GM12891 (cell line): Measurements from ENCODE around the gene AHRR.
"Not testable (repeated sequence)": the region's sequence is repeated elsewhere in the genome, so short reads cannot be mapped to it uniquely, and the experiment has no call there.

Source experiments
- DNase-seq: peaks from one replicate; pipeline ENCODE4 v3.0.0; 2011; ENCODE audit warnings: low spot score; ENCODE audit not compliant: insufficient read length
- FAIRE-seq: peaks from 2 replicates; lab custom pipeline; 2011; peaks lifted over from hg19 to GRCh38; lab: Jason Lieb, UNC
- PAX5 ChIP-seq: IDR thresholded peaks from 2 replicates; pipeline ENCODE4 v1.6.1; 2011; ENCODE audit warnings: low read length, moderate library complexity, mild to moderate bottlenecking; ENCODE audit not compliant: insufficient read depth, severe bottlenecking
- POLR2A ChIP-seq: IDR thresholded peaks from 2 replicates; pipeline ENCODE4 v1.6.1; 2011; ENCODE audit warnings: low read depth, low read length, control low read depth
- POLR2AphosphoS5 ChIP-seq: IDR thresholded peaks from 2 replicates; pipeline ENCODE4 v1.6.1; 2011; ENCODE audit warnings: low read depth, low read length, control low read depth
- POU2F2 ChIP-seq: IDR thresholded peaks from 2 replicates; pipeline ENCODE4 v1.6.1; 2011; ENCODE audit warnings: low read depth, mild to moderate bottlenecking, control low read depth, low read length, moderate library complexity
- SPI1 ChIP-seq: IDR thresholded peaks from 2 replicates; pipeline ENCODE4 v1.6.1; 2011; ENCODE audit warnings: low read depth, low read length, control low read depth
- TAF1 ChIP-seq: IDR thresholded peaks from 2 replicates; pipeline ENCODE4 v1.6.1; 2011; ENCODE audit warnings: low read depth, low read length, control low read depth

Gene AHRR

GRCh38 chr5:307794-308579 lies 13.5 kb upstream of the AHRR start:
- FAIRE-seq: no peak
- TF ChIP-seq PAX5 (no peak), POLR2AphosphoS5 (no peak), TAF1 (no peak), SPI1 (no peak), POU2F2 (no peak), POLR2A (no peak)
- no peak for DNase-seq

- TF ChIP-seq POU2F2: no peak
- no peak for TF ChIP-seq TAF1
- TF ChIP-seq SPI1: no peak
- TF ChIP-seq POLR2AphosphoS5: no peak
- TF ChIP-seq POLR2A: no peak
- peak; percentile 73 for TF ChIP-seq PAX5
- FAIRE-seq: peak; percentile 56
- no peak for DNase-seq
These were observed 12.7 kb upstream of the AHRR start for GRCh38 chr5:308672-309271.

GRCh38 chr5:309831-310230 lies 11.7 kb upstream of the AHRR start:
- FAIRE-seq: not testable (repeated sequence)

DNA sequence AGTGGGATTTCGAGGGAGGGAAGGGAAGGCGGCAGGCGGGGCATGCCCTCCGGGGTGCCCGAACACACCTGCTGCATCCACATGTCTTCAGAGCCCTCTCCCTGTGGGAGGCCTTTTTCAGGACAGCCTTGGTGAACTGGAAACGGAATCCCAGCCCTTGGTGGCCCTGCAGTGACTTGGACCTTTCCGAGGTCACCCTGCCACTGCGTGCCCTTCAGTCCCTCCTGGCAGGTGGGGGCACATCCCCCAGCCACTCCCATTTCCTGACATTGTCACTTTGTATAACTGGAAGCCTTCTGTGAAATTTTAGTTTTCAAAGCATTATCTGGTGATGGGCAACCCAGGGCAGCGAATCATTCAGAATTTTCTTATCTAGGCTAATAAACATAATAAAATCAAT lies 11.0 kb upstream of the AHRR start:
- FAIRE-seq: no peak
- no peak for DNase-seq
- TF ChIP-seq POLR2A (no peak), POLR2AphosphoS5 (no peak), SPI1 (no peak), TAF1 (no peak), PAX5 (no peak), POU2F2 (no peak)

More at GRCh38 chr5:309831-310230, 11.7 kb upstream of the AHRR start:
- DNase-seq: not testable (repeated sequence)

DNA sequence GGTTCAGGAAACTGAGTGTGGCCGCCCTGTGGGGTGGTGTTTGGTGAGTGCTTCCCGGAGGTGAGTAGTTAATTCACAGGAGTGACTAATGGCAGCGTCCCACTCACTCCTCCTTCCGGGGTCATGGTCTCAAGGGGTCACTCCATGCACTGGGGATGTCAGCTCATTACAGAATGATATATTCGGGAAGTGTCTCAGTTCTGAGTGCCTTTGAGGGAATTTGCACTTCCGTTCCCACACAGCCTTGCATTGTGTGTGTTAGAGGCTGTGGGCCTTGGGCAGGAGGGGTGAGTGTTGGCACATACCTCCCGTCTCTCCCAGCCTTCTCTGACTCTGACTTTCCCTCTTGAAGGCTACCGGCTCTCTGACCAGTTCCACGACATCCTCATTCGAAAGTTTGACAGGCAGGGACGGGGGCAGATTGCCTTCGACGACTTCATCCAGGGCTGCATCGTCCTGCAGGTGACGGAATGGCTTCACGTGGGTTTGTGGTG lies 10.5 kb upstream of the AHRR start:
- no peak for DNase-seq

GRCh38 chr5:311963-312362 lies 9.6 kb upstream of the AHRR start:
- FAIRE-seq: no peak

More for the DNA sequence above, 10.5 kb upstream of the AHRR start:
- TF ChIP-seq POLR2AphosphoS5 (no peak), POU2F2 (no peak), TAF1 (no peak), PAX5 (no peak), POLR2A (no peak), SPI1 (no peak)
- no peak for FAIRE-seq

GRCh38 chr5:312845-313244 lies 8.7 kb upstream of the AHRR start:
- TF ChIP-seq SPI1 (no peak), PAX5 (no peak), POLR2AphosphoS5 (no peak), POU2F2 (no peak), TAF1 (no peak), POLR2A (no peak)
- FAIRE-seq (no peak), DNase-seq (no peak)

More at GRCh38 chr5:311963-312362, 9.6 kb upstream of the AHRR start:
- TF ChIP-seq POLR2AphosphoS5 (no peak), PAX5 (no peak), SPI1 (no peak), POU2F2 (no peak), TAF1 (no peak), POLR2A (no peak)
- no peak for DNase-seq

- FAIRE-seq (no peak), DNase-seq (no peak)
- TF ChIP-seq SPI1 (no peak), PAX5 (no peak), POLR2A (no peak), TAF1 (no peak), POU2F2 (no peak), POLR2AphosphoS5 (no peak)
These were observed 8.2 kb upstream of the AHRR start for GRCh38 chr5:313265-313664.

DNA sequence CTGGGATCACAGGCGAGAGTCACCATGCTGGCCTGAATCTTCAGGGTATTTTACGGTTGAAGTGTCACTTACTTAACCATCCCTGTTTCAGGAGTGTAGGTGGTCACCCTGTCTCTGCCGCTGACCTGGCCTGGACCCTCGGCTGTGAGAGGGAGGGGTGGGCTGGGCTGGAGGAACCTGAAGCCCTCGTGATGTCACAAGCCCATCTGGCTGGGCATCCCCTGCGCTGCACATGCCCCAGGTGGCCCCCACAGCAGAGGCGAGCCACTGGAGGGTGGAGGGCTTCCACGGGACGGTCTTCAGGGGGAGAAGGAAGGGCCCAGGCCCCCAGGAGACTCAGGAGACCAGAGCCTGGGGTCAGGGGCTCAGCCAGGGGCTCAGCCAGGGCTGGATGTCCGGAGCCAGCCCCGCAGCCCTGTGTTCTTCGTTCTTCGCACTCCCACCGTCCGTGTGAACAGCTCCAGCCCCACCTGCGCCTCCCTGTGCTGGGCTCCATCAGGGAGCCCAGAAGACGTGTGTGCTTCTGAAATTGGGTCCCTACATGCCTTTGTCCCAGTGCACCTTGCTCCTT lies 7.6 kb upstream of the AHRR start:
- DNase-seq (no peak), FAIRE-seq (no peak)
- no peak for TF ChIP-seq POLR2A
- TF ChIP-seq SPI1: no peak
- TF ChIP-seq POLR2AphosphoS5: no peak
- no peak for TF ChIP-seq POU2F2
- no peak for TF ChIP-seq TAF1
